HG02938 (cell line): ENCODE measurements around the gene ATP6V1G2.
"Not testable (repeated sequence)": the region's sequence is repeated elsewhere in the genome, so short reads cannot be mapped to it uniquely, and the experiment has no call there.

Source experiments
- ATAC-seq: cut with Tn5 transposase; IDR thresholded peaks from one replicate; pipeline ENCODE4 v1.9.1; 2021; ENCODE audit warnings: mild to moderate bottlenecking, moderate library complexity; ENCODE audit not compliant: unreplicated experiment

ATP6V1G2 gene

DNA sequence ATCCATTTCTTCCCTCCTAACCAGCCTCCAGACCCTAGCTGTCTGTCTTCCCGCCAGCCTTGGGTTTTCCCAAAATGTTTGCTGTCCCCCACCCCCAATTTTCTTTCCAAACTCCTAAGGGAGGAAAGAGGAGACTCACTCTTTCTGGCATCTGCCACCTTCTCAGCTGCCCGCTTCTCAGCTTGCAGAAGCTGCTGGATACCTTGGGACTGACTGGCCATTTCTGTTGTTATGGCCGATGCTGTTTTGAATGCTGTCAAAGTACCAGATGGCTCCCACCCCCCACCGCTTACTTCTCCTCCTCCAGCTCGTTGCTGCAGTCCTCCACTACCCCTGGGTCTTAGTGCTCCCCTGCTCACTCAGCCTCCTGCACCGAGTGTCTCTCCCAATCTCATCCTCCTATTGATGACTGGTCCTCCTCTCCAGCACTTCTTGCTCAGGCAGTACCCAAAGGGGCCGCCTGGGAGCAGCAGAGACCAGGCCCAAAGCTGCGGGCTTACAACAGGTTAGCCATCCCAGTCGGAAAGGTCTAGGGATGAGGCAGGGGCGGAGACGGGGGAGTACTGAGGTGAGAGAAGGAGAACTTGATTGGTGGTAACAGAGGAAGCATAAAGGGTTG lies at the start of gene ATP6V1G2:
Gene ATP6V1G2, minus strand, starts transcription at position 270 of the 619 bp plus-strand sequence. Its CDS starts 49 bp downstream, at position 221.
- peak; percentile 38 for ATAC-seq

DNA sequence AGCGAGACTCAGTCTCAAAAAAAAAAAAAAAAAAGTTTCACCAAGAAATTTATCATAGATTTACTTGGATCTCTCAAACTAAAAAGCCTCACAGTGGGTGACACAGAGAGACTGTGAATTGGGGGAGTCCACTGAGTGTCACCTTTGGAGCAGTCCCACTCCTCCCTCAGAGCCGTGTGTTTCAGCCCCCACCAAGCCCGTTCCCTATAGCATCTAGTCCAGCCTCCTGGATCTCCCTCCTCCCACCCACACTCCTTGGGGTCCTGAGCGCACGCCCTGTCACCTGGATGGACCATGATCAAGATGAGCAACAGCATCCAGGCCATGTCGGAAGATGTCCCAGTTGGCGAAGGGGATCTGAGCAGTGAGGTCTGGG lies 46.0 kb upstream of the ATP6V1G2 start:
- ATAC-seq, result no peak

DNA sequence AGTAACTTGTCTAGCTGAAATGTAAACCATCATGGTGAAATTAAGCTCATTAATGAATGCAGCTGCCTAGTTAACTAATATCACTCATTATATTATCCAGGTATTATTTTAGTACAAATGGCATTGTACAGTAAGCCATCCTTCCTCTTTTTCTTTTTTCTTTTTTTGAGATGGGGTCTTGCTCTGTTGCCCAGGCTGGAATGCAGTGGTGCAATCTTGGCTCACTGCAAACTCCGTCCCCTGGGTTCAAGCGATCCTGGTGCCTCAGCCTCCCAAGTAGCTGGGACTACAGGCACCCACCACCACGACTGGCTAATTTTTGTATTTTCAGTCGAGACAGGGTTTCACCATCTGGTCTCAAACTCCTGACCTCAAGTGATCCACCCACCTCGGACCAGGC lies 44.3 kb upstream of the ATP6V1G2 start:
- not testable (repeated sequence) for ATAC-seq

DNA sequence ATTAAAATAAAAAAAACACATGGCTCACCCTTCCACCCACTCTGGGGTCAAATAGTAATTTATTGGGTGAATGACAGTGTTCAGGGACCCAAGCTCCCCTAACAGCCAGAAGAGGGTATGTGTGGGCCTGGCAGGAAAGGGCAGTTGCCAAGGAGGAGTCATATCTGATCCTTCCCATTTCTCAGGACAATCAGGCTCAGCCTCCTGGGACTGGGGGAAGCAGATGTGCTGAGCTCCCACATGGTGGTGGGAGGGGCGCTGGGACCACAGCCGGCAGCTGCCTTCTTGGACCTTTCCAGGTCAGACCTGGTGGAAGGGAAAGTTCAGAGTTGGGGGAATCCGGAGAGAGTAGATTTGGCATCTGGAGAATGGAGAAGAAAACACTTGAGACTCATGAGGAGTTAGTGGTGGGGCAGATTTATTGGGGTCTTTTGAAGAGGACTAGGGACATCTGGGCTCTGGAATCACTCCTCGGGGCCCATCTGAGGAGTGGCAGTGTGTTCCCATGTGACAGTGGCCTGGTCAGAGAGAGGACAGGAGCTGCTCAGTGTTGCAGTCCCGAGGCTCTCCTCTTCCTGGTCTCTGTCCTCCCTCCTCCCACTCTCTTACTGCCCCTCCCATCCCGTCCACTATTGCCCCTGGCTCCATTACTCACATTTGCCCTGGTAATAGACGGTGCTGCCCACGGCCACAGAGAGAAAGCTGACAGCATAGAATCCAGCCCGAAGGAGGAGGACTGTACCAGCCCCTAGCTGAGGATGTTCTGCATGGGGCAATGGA lies 42.7 kb upstream of the ATP6V1G2 start:
- no peak for ATAC-seq

DNA sequence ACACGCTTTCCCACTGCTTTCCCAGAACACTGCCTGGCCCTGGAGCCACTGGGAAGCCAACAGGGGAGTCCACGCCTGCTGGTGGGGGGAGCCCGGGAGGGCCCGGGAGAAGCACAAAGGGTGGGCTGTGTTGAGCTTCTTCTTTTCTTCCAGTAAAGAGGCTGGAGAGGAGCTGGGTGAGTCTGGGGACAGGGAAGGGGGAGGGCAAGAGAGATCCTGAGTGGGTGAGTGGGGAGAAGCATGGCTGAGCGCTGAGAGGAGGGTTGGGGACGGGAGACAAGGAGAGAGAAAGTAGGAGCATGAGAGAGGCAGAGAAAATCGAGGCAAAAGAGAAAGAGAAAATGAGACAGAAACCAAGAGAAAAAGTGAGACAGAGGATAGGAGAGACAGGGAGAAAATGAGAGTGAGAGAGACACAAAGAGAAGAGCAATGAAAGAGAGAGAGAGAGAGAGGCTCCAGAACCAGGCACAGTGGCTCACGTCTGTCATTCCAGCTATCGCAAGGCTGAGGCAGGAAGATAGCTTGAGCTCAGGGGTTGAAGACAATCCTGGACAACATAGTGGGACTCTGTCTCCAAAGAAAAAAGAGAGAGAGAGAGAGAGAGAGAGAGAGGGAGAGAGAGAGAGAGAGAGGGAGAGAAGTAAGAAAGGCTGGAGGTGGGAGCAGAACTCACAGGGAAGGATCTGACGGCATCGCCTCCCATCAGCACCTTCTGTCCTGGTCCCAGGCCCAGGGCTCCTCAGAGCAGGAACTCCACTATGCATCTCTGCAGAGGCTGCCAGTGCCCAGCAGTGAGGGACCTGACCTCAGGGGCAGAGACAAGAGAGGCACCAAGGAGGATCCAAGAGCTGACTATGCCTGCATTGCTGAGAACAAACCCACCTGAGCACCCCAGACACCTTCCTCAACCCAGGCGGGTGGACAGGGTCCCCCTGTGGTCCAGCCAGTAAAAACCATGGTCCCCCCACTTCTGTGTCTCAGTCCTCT lies 41.7 kb upstream of the ATP6V1G2 start:
- no peak for ATAC-seq

DNA sequence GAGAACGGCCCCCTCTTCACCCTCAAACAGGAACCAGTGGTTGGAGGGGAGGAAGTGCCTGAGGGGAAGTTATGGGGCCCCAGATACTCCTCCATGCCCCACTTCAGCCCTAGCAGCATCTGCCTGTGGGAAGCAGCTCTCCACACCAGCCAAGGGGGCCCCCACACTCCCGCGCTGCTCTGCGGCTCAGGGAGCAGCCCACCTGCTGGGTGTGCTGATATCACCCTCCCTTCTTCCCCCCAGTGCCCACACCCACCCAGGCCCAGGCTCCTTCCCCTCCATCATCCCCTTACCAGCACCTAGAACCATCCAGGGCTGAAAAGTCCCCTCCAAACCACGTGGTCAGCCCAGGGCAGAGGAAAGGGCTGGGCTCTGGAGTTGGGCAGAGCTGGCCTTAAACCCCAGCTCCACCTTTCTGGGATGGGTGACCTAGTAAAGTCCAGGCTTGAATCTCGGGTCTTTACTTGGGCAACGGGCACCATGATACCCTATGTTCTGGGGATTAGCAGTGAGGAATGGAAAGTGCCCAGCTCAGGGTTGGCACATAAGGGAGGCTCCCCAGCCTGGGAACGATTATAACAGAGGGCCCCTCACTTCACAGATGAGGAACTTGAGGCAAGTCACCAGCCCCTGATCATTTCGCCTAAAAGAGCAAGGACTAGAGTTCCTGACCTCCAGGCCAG lies 40.3 kb upstream of the ATP6V1G2 start:
- ATAC-seq, result no peak

- no peak for ATAC-seq
Observed at GRCh38 chr6:31586008-31586407, 39.6 kb upstream of the ATP6V1G2 start, which contains the start of gene LST1. TSS of gene LST1 (plus strand) at chr6:31586277. CDS start at chr6:31587300, 1,023 bp downstream.

DNA sequence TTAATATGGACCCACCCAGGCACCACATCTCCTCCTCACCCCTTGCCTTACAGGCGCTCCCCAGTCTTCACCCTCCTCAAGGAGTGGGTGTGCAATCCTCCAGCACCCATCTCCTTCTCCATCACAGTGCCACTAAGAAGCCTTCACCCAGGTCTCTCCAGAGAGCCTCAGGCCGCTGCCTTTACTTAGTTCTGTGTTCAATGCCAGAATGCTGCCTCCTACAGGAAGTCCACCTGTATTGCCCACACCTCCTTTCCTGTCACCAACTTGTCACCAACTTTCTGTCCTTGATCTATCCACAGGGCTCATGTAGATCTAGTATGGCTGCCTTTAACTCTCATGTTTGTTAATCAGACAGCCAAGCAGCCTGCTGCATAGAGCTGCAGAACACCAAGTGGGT lies 39.1 kb upstream of the ATP6V1G2 start:
- ATAC-seq, result no peak

DNA sequence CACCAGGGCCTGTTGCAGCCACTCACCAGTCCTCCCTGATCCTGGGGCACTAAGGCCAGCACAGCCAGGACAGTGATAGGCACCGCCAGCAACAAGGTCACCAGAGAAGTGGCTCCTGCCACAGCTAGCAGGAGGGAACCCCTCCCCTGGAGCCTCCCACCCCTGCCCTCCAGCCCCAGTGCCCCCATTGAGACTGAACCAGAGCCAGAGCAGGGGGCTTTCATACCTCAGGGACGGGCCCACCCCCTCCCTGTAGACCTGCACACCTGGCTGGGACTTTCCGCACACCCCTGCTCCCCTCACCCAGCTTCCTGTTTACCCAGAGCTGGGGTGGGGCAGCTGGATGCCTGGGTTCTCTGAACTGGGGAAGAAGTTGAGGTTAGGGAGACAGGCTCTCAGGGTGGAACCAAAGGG lies 35.8 kb upstream of the ATP6V1G2 start, which contains the start of gene LTB:
Gene LTB, minus strand, starts transcription at position 195 of the 414 bp plus-strand sequence. Its CDS starts 7 bp downstream, at position 188.
- ATAC-seq, result no peak

- no peak for ATAC-seq
Observed at GRCh38 chr6:31581434-31582229, 35.2 kb upstream of the ATP6V1G2 start.

DNA sequence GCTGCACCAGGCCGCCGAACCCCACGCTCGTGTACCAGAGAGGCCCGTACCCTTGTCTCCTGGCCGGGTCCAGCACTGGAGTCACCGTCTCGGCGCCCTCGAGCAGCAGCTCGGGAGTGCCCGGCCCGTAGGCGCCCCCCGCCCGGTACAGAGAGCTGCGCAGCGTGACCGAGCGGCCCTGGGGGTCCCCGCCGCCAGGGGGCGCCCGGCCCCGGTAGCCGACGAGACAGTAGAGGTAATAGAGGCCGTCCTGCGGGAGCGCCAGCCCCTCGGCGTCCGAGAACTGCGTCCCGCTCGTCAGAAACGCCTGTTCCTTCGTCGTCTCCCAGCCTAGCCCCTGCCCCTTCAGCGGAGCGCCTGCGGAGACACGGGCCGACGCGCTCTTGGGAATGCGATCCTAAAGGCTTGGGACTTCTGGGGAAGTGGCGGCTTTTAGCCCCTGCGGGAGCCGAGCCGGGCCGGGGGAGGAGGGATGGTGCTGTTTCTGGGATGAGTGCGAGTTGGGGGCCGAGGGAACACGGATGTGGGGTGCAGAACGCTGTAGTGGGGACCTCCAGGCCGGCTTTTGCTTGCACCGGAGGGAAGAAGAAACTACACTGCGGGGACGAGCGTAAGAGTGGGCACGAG lies 34.5 kb upstream of the ATP6V1G2 start:
- ATAC-seq, result no peak

GRCh38 chr6:31580438-31580740 lies 34.0 kb upstream of the ATP6V1G2 start:
- ATAC-seq, result no peak

DNA sequence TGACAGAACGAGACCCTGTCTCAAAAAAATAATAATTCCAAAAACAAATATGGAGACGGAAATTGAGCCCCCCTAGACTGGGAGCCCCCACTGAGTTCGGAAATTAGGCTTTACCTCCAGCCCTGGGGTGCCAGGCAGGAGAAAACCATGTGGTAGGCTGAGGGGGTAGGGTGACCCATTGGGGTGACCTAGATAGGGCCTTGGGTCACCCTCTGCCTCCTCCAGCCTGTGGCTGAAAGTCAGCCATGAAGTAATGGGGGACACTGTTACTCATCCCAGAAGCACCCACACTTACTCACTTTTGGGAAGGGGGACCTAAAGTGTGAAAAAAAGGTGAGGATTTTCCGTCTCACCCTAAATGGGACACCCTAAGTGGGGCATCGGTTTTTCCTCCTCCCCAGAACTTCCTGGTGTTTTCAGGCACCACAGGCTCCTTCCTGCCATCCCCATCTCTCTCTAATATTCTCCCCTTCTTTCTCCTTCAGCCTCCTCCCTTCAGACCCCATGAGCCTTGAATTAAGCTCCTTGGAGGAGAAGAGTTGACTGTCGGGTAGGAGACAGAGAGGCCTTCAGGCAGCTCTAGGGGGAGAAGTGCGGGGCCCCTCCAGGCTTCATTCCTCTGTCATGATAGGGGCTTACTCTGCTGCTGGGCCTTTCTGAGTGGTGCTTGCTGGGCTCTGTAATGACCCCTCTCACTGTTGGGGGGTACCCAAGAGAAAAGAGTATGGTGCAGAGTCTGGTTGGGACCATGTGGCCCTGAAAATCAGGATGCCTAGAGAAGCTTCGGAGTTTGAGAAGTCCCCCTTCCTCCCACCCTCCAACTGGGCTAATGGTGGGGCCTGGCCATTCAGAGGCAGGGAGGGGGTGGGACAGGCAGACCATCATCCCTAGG lies 33.4 kb upstream of the ATP6V1G2 start:
- no peak for ATAC-seq

DNA sequence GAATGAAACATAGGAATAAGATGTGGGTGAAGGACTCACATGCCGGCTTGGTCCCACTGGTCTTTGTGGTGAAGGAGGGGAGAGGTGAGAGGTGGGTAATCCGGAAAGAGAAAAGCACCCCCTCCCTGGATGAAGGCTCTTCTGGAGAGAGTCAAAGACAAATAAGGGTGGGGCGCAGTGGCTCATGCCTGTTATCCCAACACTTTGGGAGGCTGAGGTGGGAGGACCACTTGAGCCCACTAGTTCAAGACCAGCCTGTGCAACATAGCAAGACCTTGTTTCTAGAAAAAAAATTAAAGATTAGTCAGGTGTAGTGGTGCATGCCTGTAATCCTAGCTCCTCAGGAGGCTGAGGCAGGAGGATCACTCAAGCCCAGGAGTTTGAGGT lies 32.7 kb upstream of the ATP6V1G2 start:
- ATAC-seq, result no peak

- ATAC-seq, result no peak
Observed at GRCh38 chr6:31578184-31579118, 32.0 kb upstream of the ATP6V1G2 start.

- no peak for ATAC-seq
Observed at GRCh38 chr6:31577579-31577966, 31.2 kb upstream of the ATP6V1G2 start.

GRCh38 chr6:31576897-31577578 lies 30.6 kb upstream of the ATP6V1G2 start:
- ATAC-seq, result no peak
